KOPT-K1 (cell line): ENCODE results near the gene RASSF7.
A peak's percentile ranks its signal among the peaks of the same experiment; 100 is the strongest.

Source experiments
- H3K27ac ChIP-seq: fragments of 200-600 bp; sonication (generic); 2 replicates; pipeline ENCODE4 v1.5.1; 2016; ENCODE audit warnings: antibody characterized with exemption, mild to moderate bottlenecking, low read depth, low read length; ENCODE audit not compliant: poor library complexity, severe bottlenecking
- H3K36me3 ChIP-seq: fragments of 200-600 bp; sonication (generic); 2 replicates; pipeline ENCODE4 v1.5.1; 2017; ENCODE audit warnings: antibody characterized with exemption, mild to moderate bottlenecking, low read length, moderate library complexity; ENCODE audit not compliant: insufficient read depth
- H3K9me3 ChIP-seq: fragments of 200-600 bp; sonication (generic); 2 replicates; pipeline ENCODE4 v1.5.1; 2017; ENCODE audit warnings: antibody characterized with exemption, low read length, mild to moderate bottlenecking; ENCODE audit not compliant: insufficient read depth, poor library complexity, severe bottlenecking

The RASSF7 gene

DNA sequence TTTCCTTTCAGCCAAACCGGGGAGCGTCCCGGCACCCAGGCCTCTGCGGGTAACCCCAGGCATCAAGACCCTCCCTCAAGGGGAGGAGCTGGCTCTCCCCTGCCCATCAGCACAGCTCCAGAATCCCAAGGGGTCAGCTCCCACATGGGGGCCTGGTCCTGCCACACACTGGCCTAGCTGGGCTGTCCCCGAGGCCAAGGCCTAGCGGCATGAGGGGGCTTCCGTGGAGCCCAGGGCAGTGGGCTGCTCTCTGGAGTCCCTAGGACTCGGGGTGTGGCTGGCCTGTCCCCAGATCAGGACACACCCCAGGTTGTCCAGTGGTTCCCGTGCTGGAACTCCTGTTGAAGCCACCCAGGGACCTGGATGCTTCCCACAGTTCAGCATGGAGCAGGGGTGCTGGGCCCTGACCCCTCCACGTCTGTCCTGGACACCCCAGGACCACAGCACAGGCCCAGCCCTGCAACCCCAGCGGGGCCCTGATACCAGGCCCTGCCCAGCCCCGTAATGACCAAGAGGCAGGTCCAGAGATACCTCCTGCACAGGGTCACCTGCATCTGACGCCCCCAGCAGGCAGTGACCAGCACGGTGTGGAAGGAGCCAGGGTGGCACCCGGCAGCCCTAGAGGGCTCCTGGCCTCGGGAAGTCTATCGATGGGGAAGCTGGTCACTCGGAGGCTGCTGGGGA is 30.9 kb upstream of the RASSF7 start:
- Histone ChIP-seq H3K27ac (no peak overlapping the region), H3K9me3 (no peaks in the 10 kb centered on the region), H3K36me3 (peaks cover 24% of the 10 kb centered on the region)

DNA sequence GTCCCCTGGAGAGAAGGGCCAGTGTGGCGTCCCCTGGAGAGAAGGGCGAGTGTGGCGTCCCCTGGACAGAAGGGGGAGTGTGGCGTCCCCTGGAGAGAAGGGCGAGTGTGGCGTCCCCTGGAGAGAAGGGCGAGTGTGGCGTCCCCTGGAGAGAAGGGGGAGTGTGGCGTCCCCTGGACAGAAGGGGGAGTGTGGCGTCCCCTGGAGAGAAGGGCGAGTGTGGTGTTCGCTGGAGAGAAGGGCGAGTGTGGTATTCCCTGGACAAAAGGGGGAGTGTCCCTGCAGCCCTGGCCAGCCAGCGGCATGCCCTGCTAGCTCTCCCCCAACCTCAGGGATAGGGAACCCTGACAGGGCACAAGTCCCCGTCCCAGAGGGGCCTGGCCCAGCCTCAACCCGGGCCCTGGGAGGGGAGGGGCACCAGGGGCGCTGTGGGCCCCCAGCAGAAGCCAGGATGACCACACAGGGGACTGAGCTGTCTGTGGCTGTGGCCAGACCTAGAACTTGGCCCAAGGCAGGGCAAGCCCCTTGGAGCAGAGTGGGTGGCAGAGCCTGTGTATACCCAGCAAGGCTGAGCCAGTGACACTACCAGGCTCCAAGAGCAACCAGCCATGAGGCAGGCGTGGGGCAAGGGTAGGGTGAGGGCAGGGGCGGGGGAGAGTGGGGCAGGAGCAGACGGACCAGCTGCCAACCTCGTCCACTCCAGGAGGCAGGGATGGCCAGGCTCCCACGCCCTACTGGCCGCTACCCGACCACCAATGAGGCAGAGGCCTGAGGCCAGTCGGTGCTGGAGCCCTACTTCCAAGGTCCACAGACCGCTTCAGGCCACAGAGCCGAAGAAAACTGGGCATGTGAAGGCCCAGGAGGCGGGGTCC is 29.6 kb upstream of the RASSF7 start:
- peaks cover 24% of the 10 kb centered on the region for H3K36me3 ChIP-seq
- H3K27ac ChIP-seq = no peak overlapping the region
- H3K9me3 ChIP-seq = no peaks in the 10 kb centered on the region

DNA sequence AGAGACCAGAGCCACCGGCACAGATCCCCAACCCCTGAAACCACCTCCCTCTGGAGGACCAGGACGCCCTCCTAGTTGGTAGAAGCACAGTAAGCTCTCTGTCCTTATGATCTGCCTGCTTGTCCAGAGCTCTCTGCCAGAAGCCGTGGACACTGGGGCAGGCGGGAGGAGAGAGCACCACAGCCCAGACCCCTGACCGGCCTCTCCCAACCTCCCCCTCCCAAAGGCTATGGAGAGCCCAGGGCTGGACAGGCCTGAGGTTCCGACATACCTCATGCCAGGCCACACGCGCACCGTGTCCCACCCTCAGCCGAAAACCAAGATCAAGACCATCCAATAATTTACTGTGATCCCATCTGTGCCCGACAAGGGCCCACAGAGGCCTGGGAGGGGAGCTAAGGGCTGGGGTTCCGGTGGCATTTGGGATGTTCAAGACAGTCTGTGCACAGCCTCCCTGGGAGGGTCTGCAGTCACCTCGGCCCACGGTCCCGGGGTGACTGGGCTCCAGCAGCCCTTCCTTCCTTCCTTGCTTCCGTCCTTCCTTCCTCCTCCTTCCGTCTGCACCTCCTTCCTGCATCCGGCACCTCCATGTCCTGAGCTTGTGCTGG is 28.7 kb upstream of the RASSF7 start:
- H3K27ac ChIP-seq = no peak overlapping the region
- H3K36me3 ChIP-seq = peaks cover 24% of the 10 kb centered on the region
- H3K9me3 ChIP-seq = no peaks in the 10 kb centered on the region

DNA sequence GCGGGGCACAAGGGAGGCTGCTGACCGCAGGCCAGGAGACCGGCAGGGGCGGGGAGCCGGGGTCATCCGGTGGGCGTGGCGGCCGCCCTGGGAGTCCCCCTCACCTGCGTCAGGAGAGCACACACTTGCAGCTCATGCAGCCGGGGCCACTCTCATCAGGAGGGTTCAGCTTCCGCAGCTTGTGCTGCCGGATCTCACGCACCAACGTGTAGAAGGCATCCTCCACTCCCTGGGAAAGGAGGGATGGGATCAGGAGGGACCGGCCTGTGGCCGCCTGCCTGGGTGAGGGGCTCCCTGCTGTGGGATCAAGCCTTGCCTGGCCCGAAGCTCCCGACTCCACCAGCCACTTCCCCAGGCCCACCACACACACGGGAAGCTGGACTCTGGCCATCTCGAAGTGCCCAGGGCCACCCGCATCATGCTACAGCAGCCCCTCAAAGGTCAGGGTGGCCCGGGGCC is 28.2 kb upstream of the RASSF7 start:
- Histone ChIP-seq H3K27ac (no peak overlapping the region), H3K36me3 (peaks cover 24% of the 10 kb centered on the region)

DNA sequence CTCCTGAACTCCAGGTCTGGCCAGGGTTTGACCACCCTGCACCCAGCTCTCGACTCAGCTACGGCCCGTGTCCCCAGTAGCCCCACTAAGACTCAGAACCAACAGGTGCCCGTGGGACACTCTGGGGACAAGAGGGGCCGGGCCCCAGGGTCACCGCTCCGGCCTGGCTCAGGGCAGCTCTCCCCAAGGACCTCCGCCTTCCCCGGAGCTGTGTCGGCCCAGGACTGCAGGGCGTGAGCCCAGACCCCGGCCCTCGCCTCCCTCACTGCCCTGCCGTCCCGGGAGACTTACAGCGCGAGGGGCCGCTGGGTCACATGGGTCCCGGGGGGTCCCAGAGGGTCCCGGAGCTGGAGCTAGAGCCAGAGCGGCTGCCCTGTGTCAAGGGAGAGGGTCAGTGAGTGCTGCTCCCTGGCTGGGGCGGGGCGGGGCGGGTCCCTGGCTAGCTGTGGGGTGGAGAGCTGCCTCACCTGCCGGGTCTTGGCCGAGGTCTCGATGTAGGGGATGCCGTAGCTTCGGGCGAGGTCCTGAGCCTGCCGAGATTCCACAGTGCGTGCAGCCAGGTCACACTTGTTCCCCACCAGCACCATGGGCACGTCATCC is 27.7 kb upstream of the RASSF7 start:
- Histone ChIP-seq H3K36me3 (peaks cover 24% of the 10 kb centered on the region), H3K27ac (no peak overlapping the region), H3K9me3 (no peaks in the 10 kb centered on the region)

More for the DNA sequence above, 28.2 kb upstream of the RASSF7 start:
- H3K9me3 ChIP-seq = no peaks in the 10 kb centered on the region

DNA sequence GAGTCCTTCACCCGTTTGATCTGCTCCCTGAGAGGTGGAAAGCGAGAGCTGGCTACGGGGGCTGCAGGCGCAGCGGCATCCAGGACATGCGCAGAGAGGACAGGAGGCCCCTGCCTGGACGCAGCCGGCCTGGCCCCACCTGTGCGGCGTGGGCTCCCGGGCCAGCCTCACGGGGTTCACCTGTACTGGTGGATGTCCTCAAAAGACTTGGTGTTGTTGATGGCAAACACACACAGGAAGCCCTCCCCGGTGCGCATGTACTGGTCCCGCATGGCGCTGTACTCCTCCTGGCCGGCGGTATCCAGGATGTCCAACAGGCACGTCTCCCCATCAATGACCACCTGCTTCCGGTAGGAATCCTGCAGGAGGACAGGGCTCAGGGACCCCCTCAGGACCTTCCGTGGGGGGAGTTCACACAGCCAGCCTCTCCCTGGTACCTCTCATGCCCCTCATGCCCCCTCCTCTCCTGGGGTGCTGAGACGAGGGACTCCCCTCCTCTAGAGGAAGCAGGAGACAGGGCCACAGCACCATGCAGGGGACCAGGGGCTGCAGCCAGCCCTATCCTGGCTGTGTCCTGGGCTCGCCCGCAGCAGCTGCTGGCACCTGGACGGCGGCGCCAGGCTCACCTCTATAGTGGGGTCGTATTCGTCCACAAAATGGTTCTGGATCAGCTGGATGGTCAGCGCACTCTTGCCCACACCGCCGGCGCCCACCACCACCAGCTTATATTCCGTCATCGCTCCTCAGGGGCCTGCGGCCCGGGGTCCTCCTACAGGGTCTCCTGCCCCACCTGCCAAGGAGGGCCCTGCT is 27.0 kb upstream of the RASSF7 start:
- Histone ChIP-seq H3K9me3 (no peaks in the 10 kb centered on the region), H3K36me3 (peaks cover 24% of the 10 kb centered on the region), H3K27ac (no peak overlapping the region)

DNA sequence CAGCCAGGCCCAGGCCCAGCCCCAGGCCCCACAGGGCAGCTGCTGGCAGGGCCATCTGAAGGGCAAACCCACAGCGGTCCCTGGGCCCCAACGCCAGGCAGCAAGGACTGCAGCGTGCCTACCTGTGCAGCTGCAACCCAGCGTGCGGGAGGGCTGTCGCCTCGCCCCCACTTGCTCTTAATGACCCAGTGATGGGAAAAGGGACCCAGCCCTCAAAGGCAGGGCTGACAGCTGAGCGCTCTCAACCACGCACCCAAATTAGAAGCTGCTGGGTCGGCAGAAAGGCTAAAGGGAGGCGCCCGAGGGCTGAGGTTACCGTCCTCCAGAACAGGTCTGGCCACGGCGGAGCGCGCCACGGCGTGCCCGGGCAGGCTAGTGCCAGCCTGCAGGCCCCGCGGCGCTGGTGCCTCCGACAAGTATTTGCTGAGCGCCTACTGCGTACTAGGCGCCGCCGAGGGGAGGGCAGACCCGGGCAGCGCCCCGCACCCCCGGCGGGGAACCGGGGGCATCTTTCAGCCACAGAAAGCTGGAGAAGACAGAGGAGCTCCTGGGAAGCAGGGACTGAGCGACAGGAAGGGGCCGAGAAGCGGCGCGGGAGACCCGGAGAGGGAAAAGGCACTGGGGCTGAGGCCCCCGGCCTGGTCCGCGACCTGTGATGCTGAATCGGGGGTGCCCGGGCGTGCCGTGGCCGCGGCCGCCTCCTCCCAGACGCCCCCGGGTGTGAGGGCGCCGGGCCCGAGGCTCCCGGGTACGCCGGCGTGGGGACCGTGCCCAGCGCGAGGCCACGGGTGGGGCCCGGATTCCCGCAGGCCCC is 26.2 kb upstream of the RASSF7 start:
- H3K9me3 ChIP-seq = no peaks in the 10 kb centered on the region
- peaks cover 24% of the 10 kb centered on the region for H3K36me3 ChIP-seq
- H3K27ac ChIP-seq = peak overlapping the region; percentile 60

DNA sequence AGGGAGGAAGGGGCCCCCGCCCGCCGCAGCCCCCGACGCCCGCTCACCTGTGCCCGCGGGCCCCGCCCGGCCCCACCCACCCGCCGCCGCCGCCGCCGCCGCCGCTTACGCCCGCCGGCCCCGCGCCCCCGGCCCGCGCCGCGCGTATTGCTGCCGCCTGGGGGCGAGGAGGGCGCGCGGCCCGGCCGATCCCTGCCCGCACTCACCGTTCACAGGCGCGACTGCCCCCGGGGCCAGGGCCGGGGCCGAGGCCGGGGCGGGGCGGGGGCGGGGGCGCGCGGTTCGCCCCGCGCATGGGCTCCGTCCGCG is 25.6 kb upstream of the RASSF7 start:
- peak overlapping the region; percentile 60 for H3K27ac ChIP-seq
- H3K9me3 ChIP-seq = no peaks in the 10 kb centered on the region
- peaks cover 24% of the 10 kb centered on the region for H3K36me3 ChIP-seq

DNA sequence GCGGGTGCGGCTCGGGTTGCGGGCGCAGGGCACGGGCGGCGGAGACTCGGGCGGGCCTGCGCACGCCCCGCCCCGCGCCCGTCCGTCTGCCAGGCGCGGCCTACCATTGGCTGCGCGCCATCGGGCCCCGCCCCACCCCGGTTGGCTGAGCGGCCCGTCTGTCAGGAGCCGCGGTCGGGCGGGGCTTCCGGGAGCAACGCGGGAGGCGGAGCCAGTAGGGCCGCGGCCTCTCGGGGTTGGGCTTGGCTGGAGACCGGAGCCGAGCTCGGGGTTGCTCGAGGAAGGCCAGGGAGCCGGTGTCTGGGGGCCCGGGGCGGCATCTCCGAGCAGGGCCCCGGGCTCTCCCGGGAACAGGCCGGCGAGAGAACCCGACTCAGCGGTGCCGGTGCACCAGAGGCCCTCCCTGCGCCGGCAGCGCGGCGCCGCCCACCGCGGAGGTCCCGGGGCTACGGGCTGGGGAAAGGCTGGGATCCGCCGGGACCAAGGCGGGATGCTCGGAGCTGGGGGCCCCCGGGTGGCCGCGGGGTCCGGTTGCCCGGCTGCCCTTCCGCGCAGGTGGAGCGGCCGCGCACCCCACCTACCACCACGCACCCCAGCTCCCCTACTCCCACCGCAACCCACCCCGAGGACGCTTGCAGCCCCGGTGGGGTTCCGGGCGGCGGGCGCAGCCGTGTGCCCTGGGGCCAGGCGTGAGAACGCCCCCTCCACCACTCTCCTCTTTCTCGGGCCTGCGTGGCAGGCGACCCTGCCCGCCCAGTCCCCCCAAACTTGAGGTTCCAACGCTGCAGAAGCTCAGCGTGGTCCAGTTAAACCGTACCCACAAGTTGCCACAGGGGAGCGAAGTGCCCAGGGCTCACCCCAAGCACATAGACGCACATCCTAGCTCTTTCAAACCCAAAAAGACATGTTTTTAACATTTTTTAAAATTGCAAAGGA is 25.0 kb upstream of the RASSF7 start, which contains the start of gene HRAS:
HRAS (minus strand) TSS at position 58 of the 936 bp plus-strand sequence.
- Histone ChIP-seq H3K36me3 (peaks cover 24% of the 10 kb centered on the region), H3K27ac (peak within 1 kb of the TSS; percentile 72), H3K9me3 (no peaks in the 10 kb centered on the region)

DNA sequence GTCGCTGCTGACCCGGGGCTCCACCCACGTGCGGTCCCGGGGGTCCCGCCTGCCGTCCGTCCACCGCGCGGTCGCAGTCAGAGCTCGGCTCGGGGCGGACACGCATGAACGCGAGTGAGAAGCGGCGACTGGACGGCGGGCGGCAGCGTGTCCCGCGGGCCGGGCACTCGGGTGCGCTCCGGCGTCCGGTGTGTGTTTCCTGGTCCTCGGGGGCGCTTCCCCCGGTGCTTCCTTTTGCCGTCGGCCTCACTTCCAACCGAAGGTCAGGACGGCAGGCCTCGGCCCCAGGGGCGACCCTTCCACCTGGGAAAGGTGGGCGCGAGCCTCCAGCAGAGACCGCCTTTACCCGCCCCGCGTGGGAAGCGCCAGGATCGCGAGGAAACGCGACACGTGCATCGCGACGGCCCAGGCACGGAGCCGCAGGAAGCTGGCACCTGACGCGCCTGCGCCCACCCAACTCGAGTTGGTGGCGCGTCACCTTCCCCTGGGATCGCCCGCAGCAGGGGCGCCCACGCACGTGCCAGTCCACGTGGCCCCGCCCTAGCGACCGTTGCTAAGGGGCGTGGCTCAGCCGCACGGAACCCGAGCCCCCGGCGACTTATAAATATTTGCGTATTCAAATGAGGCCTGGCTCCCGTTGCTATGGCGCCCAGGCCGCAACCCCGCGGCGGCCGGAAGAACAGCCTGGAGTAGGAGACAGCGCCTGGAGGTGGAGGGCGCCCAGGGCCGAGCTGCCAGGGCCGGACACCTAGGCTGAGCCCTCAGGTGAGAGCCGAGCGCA is 23.7 kb upstream of the RASSF7 start, which contains the start of gene LRRC56:
LRRC56 (plus strand) TSS at position 687 of the 781 bp plus-strand sequence. CDS start 3,158 bp downstream, outside the sequence.
- Histone ChIP-seq H3K36me3 (peaks cover 20% of the 10 kb centered on the region), H3K27ac (peak within 1 kb of the TSS; percentile 17), H3K9me3 (no peaks in the 10 kb centered on the region)

DNA sequence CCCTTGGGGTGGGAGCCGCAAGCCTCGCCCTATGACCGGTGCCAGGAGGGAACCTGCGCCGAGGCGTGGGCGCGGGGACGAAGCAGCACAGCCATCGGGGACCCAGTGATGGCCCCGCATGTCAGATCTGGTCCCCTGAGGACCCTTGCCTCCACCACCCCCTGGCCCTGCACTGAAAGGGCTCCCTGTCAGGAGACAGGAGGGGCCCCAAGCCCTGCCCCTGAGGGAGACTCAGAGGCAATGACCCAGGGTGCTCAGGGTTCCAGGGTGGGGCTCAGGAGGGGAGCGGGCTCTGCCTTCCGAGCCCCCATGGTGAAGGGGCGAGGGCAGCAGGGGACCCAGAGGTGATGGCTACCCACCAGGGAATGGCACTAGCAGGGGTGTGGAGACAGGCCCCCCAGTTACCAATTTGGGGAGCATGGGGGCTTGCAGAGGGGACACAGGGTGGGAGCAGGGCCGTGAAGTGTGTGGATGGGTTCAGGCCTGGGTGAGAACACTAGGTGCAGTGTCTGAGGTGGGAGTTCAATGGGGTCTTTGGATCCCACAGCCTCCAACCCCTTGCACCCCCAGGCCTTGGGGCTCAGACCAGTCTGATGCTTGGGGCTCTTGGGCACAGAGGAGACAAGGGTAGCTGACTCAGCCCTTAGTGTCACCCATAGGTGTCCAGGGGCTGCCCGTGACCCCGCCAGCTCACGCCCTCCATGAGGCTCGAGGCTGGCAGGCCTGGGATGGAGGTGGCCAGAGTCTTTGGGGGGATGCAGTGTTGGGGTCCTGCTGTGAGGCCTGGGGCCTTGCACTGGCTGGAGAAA is 22.9 kb upstream of the RASSF7 start:
- no peaks in the 10 kb centered on the region for H3K9me3 ChIP-seq

More for the DNA sequence above, 22.9 kb upstream of the RASSF7 start:
- H3K36me3 ChIP-seq = peaks cover 12% of the 10 kb centered on the region; the same call in 1 of the 2 replicates
- H3K27ac ChIP-seq = peak overlapping the region; percentile 17
